Renal cortical epithelial cell (primary cell): ENCODE results near the gene FBXW5. TPM values are rescaled to one million over a fixed set of nuclear protein-coding genes. Genes with fewer than 3 reads are reported as not detected.

Source experiments
- DNase-seq: peaks from one replicate; pipeline ENCODE4 v3.0.0-alpha.2; 2011; ENCODE audit warnings: low read depth
- total RNA-seq: library from RNA; depleted of rRNA; stranded (reverse); fragments of >200 nt; gene quantifications from 2 replicates; pipeline ENCODE4 v1.2.3, GENCODE V29; 2014

FBXW5 gene
- total RNA-seq, 1 donor from 2014 or later, result 195 TPM

GRCh38 chr9:136947955-136948510 is 3.5 kb upstream of the FBXW5 start:
- DNase-seq, result peak; percentile 51

- no peak for DNase-seq
Measured at GRCh38 chr9:136947028-136947891, 2.7 kb upstream of the FBXW5 start.

DNA sequence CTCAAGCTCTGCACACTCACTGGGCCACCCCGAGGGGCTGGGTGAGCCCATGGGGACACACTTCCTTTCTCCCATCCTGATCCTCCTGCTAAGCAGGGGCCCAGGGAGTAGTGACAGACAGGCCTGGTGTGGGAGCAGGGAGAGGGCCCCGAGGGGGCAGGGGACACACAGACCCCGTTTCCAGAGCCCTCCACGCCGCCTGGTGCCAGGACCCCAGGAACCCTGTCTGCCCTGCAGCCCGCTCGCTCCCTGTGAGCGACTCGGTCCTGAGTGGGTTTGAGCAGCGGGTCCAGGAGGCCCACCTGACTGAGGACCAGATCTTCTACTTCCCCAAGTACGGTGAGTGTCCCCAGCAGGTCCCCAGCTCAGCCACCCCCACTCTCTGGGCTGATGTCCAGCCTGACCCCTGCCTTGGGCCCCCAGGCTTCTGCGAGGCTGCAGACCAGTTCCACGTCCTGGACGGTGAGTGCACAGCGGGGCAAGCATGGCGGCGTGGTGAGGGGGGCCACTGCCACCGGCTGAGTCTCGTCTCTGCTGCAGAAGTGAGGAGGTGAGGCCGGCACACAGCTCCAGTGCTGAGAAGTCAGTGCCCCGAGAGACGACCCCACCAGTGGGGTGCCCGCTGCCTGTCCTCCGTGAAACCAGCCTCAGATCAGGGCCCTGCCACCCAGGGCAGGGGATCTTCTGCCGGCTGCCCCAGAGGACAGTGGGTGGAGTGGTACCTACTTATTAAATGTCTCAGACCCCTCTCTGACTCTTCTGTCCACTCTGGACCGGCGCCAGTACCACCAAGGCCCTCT is 1.9 kb upstream of the FBXW5 start:
- no peak for DNase-seq

DNA sequence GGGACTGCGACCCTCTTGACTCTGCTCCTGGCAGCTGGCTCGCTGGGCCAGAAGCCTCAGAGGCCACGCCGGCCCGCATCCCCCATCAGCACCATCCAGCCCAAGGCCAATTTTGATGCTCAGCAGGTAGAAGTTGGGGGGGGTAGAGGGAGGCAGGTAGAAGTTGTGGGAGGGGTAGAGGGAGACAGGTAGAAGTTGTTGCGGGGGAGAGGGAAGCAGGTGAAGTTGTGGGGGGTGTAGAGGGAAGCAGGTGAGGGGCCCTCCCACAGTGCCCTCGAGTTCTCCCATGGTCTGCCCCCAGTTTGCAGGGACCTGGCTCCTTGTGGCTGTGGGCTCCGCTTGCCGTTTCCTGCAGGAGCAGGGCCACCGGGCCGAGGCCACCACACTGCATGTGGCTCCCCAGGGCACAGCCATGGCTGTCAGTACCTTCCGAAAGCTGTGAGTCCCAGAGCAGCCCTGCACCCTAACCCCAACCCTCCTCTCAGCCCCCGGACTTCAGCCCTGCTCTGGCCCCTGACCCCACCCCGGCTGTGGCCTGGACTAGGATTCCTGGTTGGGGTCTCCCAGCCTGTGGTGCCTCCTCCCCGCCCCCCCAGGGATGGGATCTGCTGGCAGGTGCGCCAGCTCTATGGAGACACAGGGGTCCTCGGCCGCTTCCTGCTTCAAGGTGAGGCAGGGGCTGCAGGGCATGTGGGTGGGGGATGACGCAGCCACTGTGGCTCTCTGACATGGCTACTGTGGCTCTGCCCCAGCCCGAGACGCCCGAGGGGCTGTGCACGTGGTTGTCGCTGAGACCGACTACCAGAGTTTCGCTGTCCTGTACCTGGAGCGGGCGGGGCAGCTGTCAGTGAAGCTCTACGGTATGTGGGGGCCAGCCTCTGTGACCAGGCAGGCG is 1.0 kb upstream of the FBXW5 start:
- DNase-seq, result no peak

GRCh38 chr9:136944212-136944518 is 373 bp downstream of the FBXW5 start:
- no peak for DNase-seq

DNA sequence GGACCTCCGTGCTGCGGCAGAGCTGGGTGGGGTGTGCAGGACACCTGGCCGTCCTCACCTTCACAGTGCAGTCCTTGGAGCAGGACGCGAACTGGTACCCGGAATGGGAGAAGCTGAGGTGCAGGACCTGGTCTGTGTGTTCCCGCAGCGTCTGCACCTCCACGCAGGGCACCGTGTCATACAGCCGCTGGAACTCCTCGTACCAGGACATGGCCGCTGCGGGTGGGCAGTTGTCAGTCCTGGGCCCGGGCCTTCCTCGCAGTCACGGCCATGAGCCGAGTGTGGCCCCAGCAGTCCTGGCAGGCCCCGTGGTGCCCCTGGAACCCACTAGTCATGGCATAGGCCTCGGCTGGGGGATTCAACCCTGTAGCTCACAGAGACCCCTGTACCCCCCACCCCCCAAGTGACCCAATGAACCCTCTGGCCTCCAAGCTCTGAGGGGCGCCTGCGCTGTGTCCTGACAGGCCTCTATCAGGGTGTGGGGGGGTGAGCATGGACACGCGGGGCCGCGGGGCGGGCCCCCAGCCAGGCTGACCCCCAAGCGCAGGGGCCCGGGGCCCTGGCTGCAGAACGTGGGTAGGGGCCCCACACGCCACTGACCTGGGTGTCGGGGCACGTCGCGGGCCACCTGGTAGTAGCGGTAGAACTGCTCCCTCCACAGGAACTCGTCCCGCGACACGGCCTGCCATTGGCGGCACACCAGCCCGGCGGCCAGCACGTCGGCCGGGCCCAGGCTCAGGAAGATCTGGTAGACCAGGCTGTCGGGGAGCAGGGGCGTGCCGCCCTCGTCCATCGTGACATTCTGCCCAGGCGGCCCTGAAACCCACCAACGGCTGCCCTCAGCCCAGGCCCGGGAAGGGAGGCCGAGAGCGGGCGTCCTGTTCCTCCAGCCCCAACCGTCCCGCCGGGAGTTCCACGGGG is 987 bp downstream of the FBXW5 start:
- no peak for DNase-seq

DNA sequence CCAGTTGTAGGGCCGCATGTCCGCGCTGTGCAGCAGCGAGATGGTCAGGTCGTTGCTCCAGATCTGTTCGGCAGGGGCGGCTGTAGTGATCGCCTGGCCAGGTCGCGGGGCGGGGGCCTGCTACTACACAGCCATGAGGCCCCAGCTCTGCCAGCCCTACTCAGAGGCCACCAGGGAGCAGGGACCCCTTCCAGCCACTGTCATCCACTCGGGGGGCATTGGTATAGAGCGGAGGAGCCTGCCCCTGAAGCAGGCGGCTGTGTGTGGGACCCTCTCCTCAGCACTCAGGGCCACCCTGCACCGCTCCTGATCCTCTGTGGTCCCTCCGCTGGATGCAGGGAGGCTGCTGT is 1.7 kb downstream of the FBXW5 start:
- no peak for DNase-seq

GRCh38 chr9:136942112-136942880 is 2.2 kb downstream of the FBXW5 start:
- DNase-seq, result no peak

DNA sequence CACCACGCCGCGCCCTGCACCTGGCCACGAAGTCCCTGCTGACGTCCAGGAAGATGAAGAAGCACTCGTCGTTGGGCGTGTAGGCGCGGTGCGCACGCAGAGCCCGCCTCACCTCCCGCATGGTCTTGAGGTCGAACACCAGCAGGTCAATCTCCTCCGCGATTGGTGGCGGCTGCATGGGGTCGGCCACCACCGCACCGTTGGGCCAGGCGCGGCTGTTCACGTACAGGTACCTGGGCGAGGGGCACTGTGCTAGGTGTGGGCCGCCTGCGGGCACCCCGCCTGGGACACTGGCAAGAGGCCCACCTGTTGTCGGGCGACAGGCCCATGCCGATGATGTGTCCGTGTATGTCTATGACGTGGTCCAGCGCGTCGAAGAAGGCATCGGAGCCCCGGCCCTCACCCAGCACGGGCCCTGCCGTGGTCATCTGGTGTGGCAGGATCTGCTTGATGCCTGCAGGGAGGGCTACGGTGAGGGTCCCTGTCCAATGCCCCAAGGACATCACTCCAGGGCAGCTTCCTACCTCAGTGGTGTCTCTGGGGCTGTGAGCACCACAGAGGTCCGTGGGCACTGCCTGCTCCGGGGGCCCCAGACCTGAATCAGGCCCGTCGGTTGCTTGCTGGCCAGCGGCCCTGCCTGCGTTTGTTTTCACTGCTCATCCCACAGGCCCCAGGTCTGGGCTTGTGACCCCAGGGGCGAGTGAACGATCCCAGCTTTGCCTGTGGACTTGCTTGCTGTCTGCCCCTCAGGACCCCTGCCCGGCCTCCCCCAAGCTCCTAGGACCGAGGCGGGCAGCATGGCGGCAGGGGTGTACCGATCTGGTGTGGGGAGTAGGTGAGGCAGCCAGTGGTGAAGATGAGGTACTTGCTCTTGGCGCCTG is 3.1 kb downstream of the FBXW5 start:
- DNase-seq, result no peak

DNA sequence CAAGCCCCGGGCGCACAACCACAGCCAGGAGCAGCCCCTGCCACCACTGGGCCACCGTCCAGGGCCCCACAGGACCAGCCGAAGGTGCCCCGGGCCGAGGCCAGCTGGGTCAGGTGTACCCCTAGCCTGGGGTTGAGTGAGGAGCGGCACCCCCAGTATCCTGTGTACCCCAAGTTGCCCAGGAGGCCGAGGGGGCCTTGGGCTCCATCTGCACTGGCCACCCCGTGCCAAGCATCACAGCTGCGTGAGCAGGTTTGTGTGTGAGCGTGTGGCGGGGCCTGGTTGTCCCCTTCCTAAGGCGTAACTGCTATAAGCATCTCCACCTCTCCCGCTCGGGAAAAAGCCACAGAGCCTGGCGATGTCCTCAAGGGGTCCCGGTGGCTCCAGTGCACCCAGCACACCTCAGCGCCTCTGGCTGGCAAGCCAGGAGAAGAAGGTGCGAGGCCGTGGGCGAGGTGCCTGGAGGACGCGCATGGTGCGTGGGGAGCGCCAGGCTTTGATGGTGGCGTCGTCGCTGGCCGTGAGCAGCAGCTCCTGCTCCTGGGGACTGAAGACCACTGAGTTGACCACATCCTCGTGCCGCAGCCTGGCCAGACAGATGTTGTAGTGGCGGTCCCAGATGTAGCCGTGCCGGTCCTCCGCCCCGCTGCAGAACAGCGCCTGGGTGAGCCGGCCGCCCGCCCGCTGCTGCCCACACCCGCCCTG is 3.9 kb downstream of the FBXW5 start:
- no peak for DNase-seq

DNA sequence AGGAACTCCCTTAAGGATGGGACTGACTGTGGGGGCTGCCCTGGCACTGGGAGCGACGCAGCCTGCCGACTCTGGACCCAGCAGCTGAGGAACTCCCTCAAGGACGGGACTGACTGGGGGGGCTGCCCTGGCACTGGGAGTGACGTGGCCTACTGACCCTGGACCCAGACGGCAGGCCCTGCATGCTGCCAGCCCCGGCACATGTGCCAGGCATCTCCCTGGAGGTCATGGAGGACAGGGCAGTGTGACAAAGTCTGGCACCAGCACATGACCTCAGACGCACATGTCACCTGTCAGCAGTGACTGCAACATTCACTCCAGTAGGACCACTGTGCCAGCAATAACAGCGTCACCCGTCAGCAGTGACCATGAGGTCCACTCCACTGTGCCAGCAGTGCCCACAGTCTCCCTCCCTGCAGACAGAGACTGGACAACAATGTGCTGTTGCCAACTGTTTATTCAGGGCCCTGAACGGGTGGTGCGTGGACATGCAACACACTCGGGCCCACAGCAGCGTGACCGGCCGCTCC is 4.5 kb downstream of the FBXW5 start:
- DNase-seq, result no peak

GRCh38 chr9:136939431-136939995 is 5.0 kb downstream of the FBXW5 start:
- no peak for DNase-seq

- DNase-seq, result no peak
Measured at GRCh38 chr9:136937186-136938001, 7.1 kb downstream of the FBXW5 start.

- no peak for DNase-seq
Measured at GRCh38 chr9:136936645-136937170, 7.8 kb downstream of the FBXW5 start.

DNA sequence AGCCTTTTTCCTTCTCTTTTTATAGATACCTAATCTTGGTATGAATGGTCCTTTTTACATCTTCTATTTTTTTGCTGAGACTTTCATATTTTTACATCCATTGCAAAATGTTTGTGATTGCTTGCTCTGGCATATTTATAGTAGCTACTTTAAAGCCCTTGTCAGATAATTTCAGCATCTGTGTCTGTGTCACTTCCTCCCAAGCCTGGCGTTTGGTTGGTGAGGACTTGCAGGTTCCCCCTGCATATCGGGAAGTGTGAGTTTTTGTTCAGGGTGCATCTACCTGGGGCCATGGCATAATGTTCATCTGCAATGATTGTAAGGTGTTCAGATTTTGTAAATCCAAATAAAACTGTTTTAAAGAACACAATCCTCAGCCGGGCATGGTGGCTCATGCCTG is 8.9 kb downstream of the FBXW5 start:
- DNase-seq, result no peak

- no peak for DNase-seq
Measured at GRCh38 chr9:136934277-136934676, 10.3 kb downstream of the FBXW5 start.
